Measurements from ENCODE around the gene EPO.

EPO gene

DNA sequence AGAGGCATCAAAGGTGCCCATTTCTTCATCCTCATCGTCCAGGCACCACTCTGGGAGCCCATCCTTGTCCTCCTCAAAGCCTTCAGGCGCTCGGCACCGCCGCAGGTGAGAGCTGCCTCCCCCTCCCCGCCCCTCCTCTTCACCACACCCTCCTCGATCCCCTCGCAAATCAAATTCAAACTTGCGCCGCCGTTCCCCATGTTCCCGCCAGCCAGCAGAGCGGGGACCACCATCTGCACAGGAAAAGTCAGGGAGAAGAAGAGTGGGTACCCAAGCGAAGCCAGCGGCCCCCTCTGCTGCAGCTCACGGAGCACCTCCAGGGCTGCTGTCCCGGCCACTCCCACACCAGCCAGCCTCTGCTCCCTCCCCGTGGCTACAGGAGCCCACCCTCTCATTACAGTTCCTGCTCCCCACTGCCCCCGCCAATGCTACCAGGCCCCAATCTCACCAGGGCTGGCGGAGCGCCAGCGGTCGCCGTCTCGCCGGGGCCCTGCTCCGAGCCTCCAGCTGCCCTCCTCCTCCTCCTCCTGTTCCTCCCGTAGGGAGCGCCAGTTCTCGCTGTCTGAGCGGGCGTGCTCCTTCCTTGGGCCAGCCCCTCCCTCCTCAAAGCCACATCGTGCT lies 34.0 kb upstream of the EPO start:
- Histone ChIP-seq H3K27me3 (ENCODE audit: control insufficient read depth, insufficient read depth, low read length) (no peaks in the 10 kb centered on the region), H3K36me3 (ENCODE audit: control insufficient read depth, insufficient read depth, low read length) (no peaks in the 10 kb centered on the region), H3K4me3 (ENCODE audit: low read depth, low read length) (no peak overlapping the region), H2AFZ (no peak overlapping the region), H3K4me1 (peaks cover 6% of the 10 kb centered on the region), H3K9ac (no peak overlapping the region), H3K9me3 (ENCODE audit: control insufficient read depth, low read length) (no peaks in the 10 kb centered on the region), H3K27ac (no peak overlapping the region), H3K79me2 (peaks cover 30% of the 10 kb centered on the region), H3K4me2 (ENCODE audit: low read length) (no peak overlapping the region)
- TF ChIP-seq, protein P1, sequence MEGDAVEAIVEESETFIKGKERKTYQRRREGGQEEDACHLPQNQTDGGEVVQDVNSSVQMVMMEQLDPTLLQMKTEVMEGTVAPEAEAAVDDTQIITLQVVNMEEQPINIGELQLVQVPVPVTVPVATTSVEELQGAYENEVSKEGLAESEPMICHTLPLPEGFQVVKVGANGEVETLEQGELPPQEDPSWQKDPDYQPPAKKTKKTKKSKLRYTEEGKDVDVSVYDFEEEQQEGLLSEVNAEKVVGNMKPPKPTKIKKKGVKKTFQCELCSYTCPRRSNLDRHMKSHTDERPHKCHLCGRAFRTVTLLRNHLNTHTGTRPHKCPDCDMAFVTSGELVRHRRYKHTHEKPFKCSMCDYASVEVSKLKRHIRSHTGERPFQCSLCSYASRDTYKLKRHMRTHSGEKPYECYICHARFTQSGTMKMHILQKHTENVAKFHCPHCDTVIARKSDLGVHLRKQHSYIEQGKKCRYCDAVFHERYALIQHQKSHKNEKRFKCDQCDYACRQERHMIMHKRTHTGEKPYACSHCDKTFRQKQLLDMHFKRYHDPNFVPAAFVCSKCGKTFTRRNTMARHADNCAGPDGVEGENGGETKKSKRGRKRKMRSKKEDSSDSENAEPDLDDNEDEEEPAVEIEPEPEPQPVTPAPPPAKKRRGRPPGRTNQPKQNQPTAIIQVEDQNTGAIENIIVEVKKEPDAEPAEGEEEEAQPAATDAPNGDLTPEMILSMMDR (IDR thresholded peaks at IDR 0.05), result no peak

GRCh38 chr7:100686822-100687211 lies 33.5 kb upstream of the EPO start:
- H3K36me3 ChIP-seq (ENCODE audit: control insufficient read depth, insufficient read depth, low read length), result no peaks in the 10 kb centered on the region
- H3K27ac ChIP-seq, result no peak overlapping the region
- no peak overlapping the region for H3K4me3 ChIP-seq (ENCODE audit: low read depth, low read length)
- no peak overlapping the region for H2AFZ ChIP-seq
- H3K9me3 ChIP-seq (ENCODE audit: control insufficient read depth, low read length), result no peaks in the 10 kb centered on the region
- H3K4me1 ChIP-seq, result peaks cover 6% of the 10 kb centered on the region
- TF ChIP-seq, protein P1 (IDR thresholded peaks at IDR 0.05), result no peak
- H3K79me2 ChIP-seq, result peaks cover 30% of the 10 kb centered on the region
- H3K27me3 ChIP-seq (ENCODE audit: control insufficient read depth, insufficient read depth, low read length), result no peaks in the 10 kb centered on the region
- no peak overlapping the region for H3K4me2 ChIP-seq (ENCODE audit: low read length)
- no peak overlapping the region for H3K9ac ChIP-seq

DNA sequence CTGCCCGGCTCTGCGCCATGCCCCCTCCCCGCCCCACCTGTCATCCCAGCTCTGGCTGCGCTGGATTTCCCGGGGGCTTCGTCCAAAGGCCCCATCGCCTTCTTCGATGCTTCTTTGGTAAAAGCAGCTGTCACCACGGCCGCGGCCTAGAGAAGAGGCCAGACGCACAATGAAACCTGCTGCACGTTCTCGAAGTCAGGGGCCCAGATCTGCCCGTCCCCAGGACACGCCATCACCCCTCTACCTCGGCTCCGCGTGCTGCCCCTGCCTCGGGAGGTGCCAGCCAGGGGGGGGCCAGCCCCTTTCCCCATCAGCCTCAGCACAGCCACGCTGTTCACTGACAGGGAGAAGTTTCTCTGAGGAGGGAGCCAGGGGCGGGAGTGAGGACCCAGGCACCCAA lies 33.0 kb upstream of the EPO start:
- TF ChIP-seq, protein P1 (IDR thresholded peaks at IDR 0.05), result no peak
- peaks cover 10% of the 10 kb centered on the region for H3K4me1 ChIP-seq
- no peaks in the 10 kb centered on the region for H3K27me3 ChIP-seq (ENCODE audit: control insufficient read depth, insufficient read depth, low read length)
- no peak overlapping the region for H3K4me3 ChIP-seq (ENCODE audit: low read depth, low read length)
- no peak overlapping the region for H3K27ac ChIP-seq
- H2AFZ ChIP-seq, result no peak overlapping the region
- no peak overlapping the region for H3K4me2 ChIP-seq (ENCODE audit: low read length)
- H3K36me3 ChIP-seq (ENCODE audit: control insufficient read depth, insufficient read depth, low read length), result no peaks in the 10 kb centered on the region
- H3K79me2 ChIP-seq, result peaks cover 34% of the 10 kb centered on the region
- H3K9me3 ChIP-seq (ENCODE audit: control insufficient read depth, low read length), result no peaks in the 10 kb centered on the region
- H3K9ac ChIP-seq, result no peak overlapping the region

DNA sequence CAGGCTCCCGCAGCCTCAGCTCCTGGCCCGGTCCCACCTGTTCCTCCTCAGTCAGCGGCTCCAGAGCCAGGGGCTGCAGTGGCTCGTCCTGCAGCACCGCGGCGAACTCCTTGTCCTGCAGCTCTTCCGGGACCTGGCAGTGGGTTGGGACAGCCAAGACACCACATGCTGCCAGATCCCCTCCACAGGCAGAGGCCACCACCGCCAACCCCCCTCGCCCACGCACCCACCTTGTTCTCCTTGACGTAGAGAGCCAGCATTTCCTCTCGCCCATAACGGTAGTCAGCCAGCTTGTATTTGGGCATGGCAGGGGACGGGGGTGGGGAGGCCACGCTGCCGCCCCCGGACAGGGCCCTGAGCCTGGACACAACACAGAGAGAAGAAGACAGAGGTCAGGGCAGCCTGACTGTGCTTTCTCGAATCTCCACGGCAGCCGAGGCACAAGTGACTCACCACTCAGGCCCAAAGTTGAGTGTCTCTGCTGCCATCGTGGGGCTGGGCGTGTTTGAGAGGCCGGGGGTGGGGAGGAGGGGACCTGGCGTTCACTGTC lies 32.4 kb upstream of the EPO start:
- Histone ChIP-seq H3K36me3 (ENCODE audit: control insufficient read depth, insufficient read depth, low read length) (no peaks in the 10 kb centered on the region), H3K9me3 (ENCODE audit: control insufficient read depth, low read length) (no peaks in the 10 kb centered on the region), H3K4me3 (ENCODE audit: low read depth, low read length) (no peak overlapping the region), H3K4me2 (ENCODE audit: low read length) (no peak overlapping the region), H3K4me1 (peaks cover 16% of the 10 kb centered on the region), H3K27ac (no peak overlapping the region), H2AFZ (no peak overlapping the region), H3K79me2 (peaks cover 36% of the 10 kb centered on the region), H3K27me3 (ENCODE audit: control insufficient read depth, insufficient read depth, low read length) (no peaks in the 10 kb centered on the region), H3K9ac (no peak overlapping the region)
- TF ChIP-seq, protein P1 (IDR thresholded peaks at IDR 0.05), result no peak

- no peak overlapping the region for H3K27ac ChIP-seq
- peaks cover 36% of the 10 kb centered on the region for H3K79me2 ChIP-seq
- no peaks in the 10 kb centered on the region for H3K36me3 ChIP-seq (ENCODE audit: control insufficient read depth, insufficient read depth, low read length)
- H3K4me3 ChIP-seq (ENCODE audit: low read depth, low read length), result no peak overlapping the region
- H3K9ac ChIP-seq, result no peak overlapping the region
- H3K27me3 ChIP-seq (ENCODE audit: control insufficient read depth, insufficient read depth, low read length), result no peaks in the 10 kb centered on the region
- TF ChIP-seq, protein P1 (IDR thresholded peaks at IDR 0.05), result no peak
- H3K9me3 ChIP-seq (ENCODE audit: control insufficient read depth, low read length), result no peaks in the 10 kb centered on the region
- H3K4me1 ChIP-seq, result peaks cover 21% of the 10 kb centered on the region
- no peak overlapping the region for H2AFZ ChIP-seq
- H3K4me2 ChIP-seq (ENCODE audit: low read length), result no peak overlapping the region
These were observed 31.9 kb upstream of the EPO start for GRCh38 chr7:100688326-100688860.

Data from parathyroid adenoma (tissue), 2 donors.